ENCODE data around the gene ERN1. TPM values are rescaled to one million over a fixed set of nuclear protein-coding genes. Genes with fewer than 3 reads are reported as not detected.

ERN1 gene
- polyA plus RNA-seq, 4 donors: 2.2 to 11.3 (median 6.5) TPM

- Histone ChIP-seq H3K36me3 (ENCODE audit: control insufficient read depth in 3 of 3, insufficient read depth in 2 of 3, low read depth in 1 of 3, low read length in 3 of 3) (peaks cover 8 to 37% (median 33%) of the 10 kb centered on the region in 3 donors), H3K27me3 (ENCODE audit: control insufficient read depth in 3 of 3, insufficient read depth in 3 of 3, low read length in 3 of 3) (no peaks in the 10 kb centered on the region), H3K27ac (ENCODE audit: low read depth in 1 of 3, low read length in 2 of 3) (peak overlapping the region in 2 of 3 donors; percentile 83 to 89), H3K9me3 (ENCODE audit: control insufficient read depth in 2 of 2, insufficient read depth in 1 of 2, low read depth in 1 of 2, low read length in 1 of 2) (peaks cover 0 to 6% of the 10 kb centered on the region in 2 donors), H3K4me3 (ENCODE audit: low read depth in 1 of 3, low read length in 3 of 3) (peak overlapping the region in 1 of 3 donors; percentile 6), H3K4me1 (ENCODE audit: control insufficient read depth in 3 of 3, insufficient read depth in 2 of 3, low read depth in 1 of 3, low read length in 2 of 3) (peaks cover 0 to 31% (median 14%) of the 10 kb centered on the region in 3 donors)
- FAIRE-seq (no peak), DNase-seq (peak; percentile 87 to 89)
- 18 to 64% (median 20%) methylated on average over 6 of the region's 6 CpGs for WGBS, 3 donors
Observed at GRCh38 chr17:64074704-64075426, 55.1 kb downstream of the ERN1 start.

- Histone ChIP-seq H3K27ac (ENCODE audit: low read depth in 1 of 3, low read length in 2 of 3) (peak overlapping the region; percentile 37 to 89 (median 82)), H3K9me3 (ENCODE audit: control insufficient read depth in 2 of 2, insufficient read depth in 1 of 2, low read depth in 1 of 2, low read length in 1 of 2) (peaks cover 0 to 15% of the 10 kb centered on the region in 2 donors), H3K4me1 (ENCODE audit: control insufficient read depth in 3 of 3, insufficient read depth in 2 of 3, low read depth in 1 of 3, low read length in 2 of 3) (peaks cover 0 to 22% (median 10%) of the 10 kb centered on the region in 3 donors), H3K36me3 (ENCODE audit: control insufficient read depth in 3 of 3, insufficient read depth in 2 of 3, low read depth in 1 of 3, low read length in 3 of 3) (peaks cover 10 to 38% (median 33%) of the 10 kb centered on the region in 3 donors), H3K27me3 (ENCODE audit: control insufficient read depth in 3 of 3, insufficient read depth in 3 of 3, low read length in 3 of 3) (no peaks in the 10 kb centered on the region), H3K4me3 (ENCODE audit: low read depth in 1 of 3, low read length in 3 of 3) (peak overlapping the region in 1 of 3 donors; percentile 6)
- DNase-seq (no peak), FAIRE-seq (no peak)
- WGBS, 3 donors: 33 to 52% (median 35%) methylated on average over 9 of the region's 9 CpGs
Observed at GRCh38 chr17:64073771-64074703, 55.9 kb downstream of the ERN1 start.

GRCh38 chr17:64071111-64071510 is 58.8 kb downstream of the ERN1 start:
- peaks cover 0 to 22% (median 10%) of the 10 kb centered on the region in 3 donors for H3K4me1 ChIP-seq (ENCODE audit: control insufficient read depth in 3 of 3, insufficient read depth in 2 of 3, low read depth in 1 of 3, low read length in 2 of 3)
- H3K36me3 ChIP-seq (ENCODE audit: control insufficient read depth in 3 of 3, insufficient read depth in 2 of 3, low read depth in 1 of 3, low read length in 3 of 3): peaks cover 16 to 38% (median 33%) of the 10 kb centered on the region in 3 donors
- no peak for DNase-seq
- H3K4me3 ChIP-seq (ENCODE audit: low read depth in 1 of 3, low read length in 3 of 3): no peak overlapping the region
- no peak for FAIRE-seq
- H3K27ac ChIP-seq (ENCODE audit: low read depth in 1 of 3, low read length in 2 of 3): no peak overlapping the region
- peaks cover 0 to 21% of the 10 kb centered on the region in 2 donors for H3K9me3 ChIP-seq (ENCODE audit: control insufficient read depth in 2 of 2, insufficient read depth in 1 of 2, low read depth in 1 of 2, low read length in 1 of 2)
- no peaks in the 10 kb centered on the region for H3K27me3 ChIP-seq (ENCODE audit: control insufficient read depth in 3 of 3, insufficient read depth in 3 of 3, low read length in 3 of 3)
- 96 to 99% (median 97%) methylated on average over 3 of the region's 3 CpGs for WGBS, 3 donors

- H3K36me3 ChIP-seq (ENCODE audit: control insufficient read depth in 3 of 3, insufficient read depth in 2 of 3, low read depth in 1 of 3, low read length in 3 of 3): peaks cover 16 to 44% (median 31%) of the 10 kb centered on the region in 3 donors
- FAIRE-seq: no peak
- WGBS, 3 donors: 95 to 99% (median 99%) methylated on average over 3 of the region's 3 CpGs
Observed at GRCh38 chr17:64070213-64070612, 59.7 kb downstream of the ERN1 start.

GRCh38 chr17:64069143-64069542 is 60.8 kb downstream of the ERN1 start:
- no peak for FAIRE-seq
- DNase-seq: no peak

More at GRCh38 chr17:64070213-64070612, 59.7 kb downstream of the ERN1 start:
- Histone ChIP-seq H3K9me3 (ENCODE audit: control insufficient read depth in 2 of 2, insufficient read depth in 1 of 2, low read depth in 1 of 2, low read length in 1 of 2) (peaks cover 0 to 21% of the 10 kb centered on the region in 2 donors), H3K27me3 (ENCODE audit: control insufficient read depth in 3 of 3, insufficient read depth in 3 of 3, low read length in 3 of 3) (no peaks in the 10 kb centered on the region), H3K27ac (ENCODE audit: low read depth in 1 of 3, low read length in 2 of 3) (no peak overlapping the region), H3K4me3 (ENCODE audit: low read depth in 1 of 3, low read length in 3 of 3) (no peak overlapping the region), H3K4me1 (ENCODE audit: control insufficient read depth in 3 of 3, insufficient read depth in 2 of 3, low read depth in 1 of 3, low read length in 2 of 3) (peaks cover 0 to 17% (median 9%) of the 10 kb centered on the region in 3 donors)
- DNase-seq: no peak

GRCh38 chr17:64067657-64068056 is 62.3 kb downstream of the ERN1 start:
- Histone ChIP-seq H3K9me3 (ENCODE audit: control insufficient read depth in 2 of 2, insufficient read depth in 1 of 2, low read depth in 1 of 2, low read length in 1 of 2) (peaks cover 0 to 21% of the 10 kb centered on the region in 2 donors), H3K36me3 (ENCODE audit: control insufficient read depth in 3 of 3, insufficient read depth in 2 of 3, low read depth in 1 of 3, low read length in 3 of 3) (peaks cover 15 to 52% (median 28%) of the 10 kb centered on the region in 3 donors), H3K27me3 (ENCODE audit: control insufficient read depth in 3 of 3, insufficient read depth in 3 of 3, low read length in 3 of 3) (no peaks in the 10 kb centered on the region), H3K4me1 (ENCODE audit: control insufficient read depth in 3 of 3, insufficient read depth in 2 of 3, low read depth in 1 of 3, low read length in 2 of 3) (peaks cover 3 to 23% (median 5%) of the 10 kb centered on the region in 3 donors), H3K27ac (ENCODE audit: low read depth in 1 of 3, low read length in 2 of 3) (peak overlapping the region in 1 of 3 donors; percentile 40), H3K4me3 (ENCODE audit: low read depth in 1 of 3, low read length in 3 of 3) (no peak overlapping the region)
- 76 to 91% (median 86%) methylated on average over 3 of the region's 3 CpGs for WGBS, 3 donors
- DNase-seq (no peak), FAIRE-seq (no peak)

More at GRCh38 chr17:64069143-64069542, 60.8 kb downstream of the ERN1 start:
- Histone ChIP-seq H3K4me3 (ENCODE audit: low read depth in 1 of 3, low read length in 3 of 3) (no peak overlapping the region), H3K4me1 (ENCODE audit: control insufficient read depth in 3 of 3, insufficient read depth in 2 of 3, low read depth in 1 of 3, low read length in 2 of 3) (peaks cover 0 to 17% (median under 1%) of the 10 kb centered on the region in 3 donors), H3K36me3 (ENCODE audit: control insufficient read depth in 3 of 3, insufficient read depth in 2 of 3, low read depth in 1 of 3, low read length in 3 of 3) (peaks cover 16 to 48% (median 31%) of the 10 kb centered on the region in 3 donors), H3K27ac (ENCODE audit: low read depth in 1 of 3, low read length in 2 of 3) (no peak overlapping the region), H3K27me3 (ENCODE audit: control insufficient read depth in 3 of 3, insufficient read depth in 3 of 3, low read length in 3 of 3) (no peaks in the 10 kb centered on the region), H3K9me3 (ENCODE audit: control insufficient read depth in 2 of 2, insufficient read depth in 1 of 2, low read depth in 1 of 2, low read length in 1 of 2) (peaks cover 0 to 21% of the 10 kb centered on the region in 2 donors)
- 96 to 100% (median 100%) methylated on average over 1 of the region's 1 CpG for WGBS, 3 donors

- peaks cover 0 to 21% of the 10 kb centered on the region in 2 donors for H3K9me3 ChIP-seq (ENCODE audit: control insufficient read depth in 2 of 2, insufficient read depth in 1 of 2, low read depth in 1 of 2, low read length in 1 of 2)
- H3K27me3 ChIP-seq (ENCODE audit: control insufficient read depth in 3 of 3, insufficient read depth in 3 of 3, low read length in 3 of 3): no peaks in the 10 kb centered on the region
- no peak for FAIRE-seq
- 82 to 94% (median 93%) methylated on average over 7 of the region's 7 CpGs for WGBS, 3 donors
- peak overlapping the region in 2 of 3 donors; percentile 22 to 56 for H3K27ac ChIP-seq (ENCODE audit: low read depth in 1 of 3, low read length in 2 of 3)
- H3K36me3 ChIP-seq (ENCODE audit: control insufficient read depth in 3 of 3, insufficient read depth in 2 of 3, low read depth in 1 of 3, low read length in 3 of 3): peaks cover 12 to 54% (median 25%) of the 10 kb centered on the region in 3 donors
- H3K4me3 ChIP-seq (ENCODE audit: low read depth in 1 of 3, low read length in 3 of 3): peak overlapping the region in 1 of 3 donors; percentile 3
- peak in 1 of 2 donors; percentile 57 for DNase-seq
- H3K4me1 ChIP-seq (ENCODE audit: control insufficient read depth in 3 of 3, insufficient read depth in 2 of 3, low read depth in 1 of 3, low read length in 2 of 3): peaks cover 3 to 23% (median 5%) of the 10 kb centered on the region in 3 donors
Observed at GRCh38 chr17:64066716-64067115, 63.2 kb downstream of the ERN1 start.

- peaks cover 0 to 18% of the 10 kb centered on the region in 2 donors for H3K9me3 ChIP-seq (ENCODE audit: control insufficient read depth in 2 of 2, insufficient read depth in 1 of 2, low read depth in 1 of 2, low read length in 1 of 2)
- no peak overlapping the region for H3K4me3 ChIP-seq (ENCODE audit: low read depth in 1 of 3, low read length in 3 of 3)
- peaks cover 5 to 27% (median 8%) of the 10 kb centered on the region in 3 donors for H3K4me1 ChIP-seq (ENCODE audit: control insufficient read depth in 3 of 3, insufficient read depth in 2 of 3, low read depth in 1 of 3, low read length in 2 of 3)
- peaks cover 12 to 49% (median 16%) of the 10 kb centered on the region in 3 donors for H3K36me3 ChIP-seq (ENCODE audit: control insufficient read depth in 3 of 3, insufficient read depth in 2 of 3, low read depth in 1 of 3, low read length in 3 of 3)
- H3K27me3 ChIP-seq (ENCODE audit: control insufficient read depth in 3 of 3, insufficient read depth in 3 of 3, low read length in 3 of 3): no peaks in the 10 kb centered on the region
- 84 to 86% (median 86%) methylated on average over 8 of the region's 8 CpGs for WGBS, 3 donors
- no peak for DNase-seq
- no peak for FAIRE-seq
- H3K27ac ChIP-seq (ENCODE audit: low read depth in 1 of 3, low read length in 2 of 3): peak overlapping the region in 2 of 3 donors; percentile 48 to 92
Observed at GRCh38 chr17:64065161-64065560, 64.8 kb downstream of the ERN1 start.
